Esophagus squamous epithelium (tissue), 4 donors: ENCODE results near the gene THYN1.

Experiments
- POLR2A ChIP-seq, 4 donors: fragments of 450-650 bp; IDR thresholded peaks; one replicate each; pipeline ENCODE4 v1.6.1; 2017; ENCODE audit warnings: antibody characterized with exemption in 4 of 4, mild to moderate bottlenecking in 4 of 4, moderate library complexity in 3 of 4
- TF ChIP-seq, protein P1 (sequence below), 6 experiments: fragments of 450-650 bp in 4 of 6; fragments of 200-600 bp in 2 of 6; sonication (generic) in 2 of 6; IDR thresholded peaks; one replicate each; pipeline ENCODE4 v1.5.1; 2016 to 2019; ENCODE audit warnings: antibody characterized with exemption in 6 of 6, mild to moderate bottlenecking in 4 of 6, moderate library complexity in 4 of 6

DNA sequence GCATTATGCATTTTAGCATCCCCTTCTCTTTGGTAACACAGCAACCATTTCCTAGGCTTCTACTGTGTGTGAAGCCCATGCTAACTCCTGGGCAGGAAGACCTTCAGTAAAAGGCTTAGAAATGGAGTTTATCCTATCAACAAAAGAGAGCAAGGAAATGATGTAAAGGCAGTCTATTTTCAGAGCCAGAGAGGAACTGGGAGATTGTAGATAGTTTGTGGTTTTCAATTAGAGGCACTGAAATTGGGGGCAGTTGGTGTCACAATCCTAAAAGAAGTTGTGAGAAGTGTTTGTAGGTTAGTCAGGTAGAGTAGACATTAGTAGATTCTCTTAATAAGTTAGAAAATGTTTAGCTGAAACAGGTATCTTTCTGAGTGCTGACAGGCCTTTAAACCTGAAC is 7.4 kb upstream of the THYN1 start:
- no peak for TF ChIP-seq POLR2A (IDR thresholded peaks at IDR 0.05)
- TF ChIP-seq, protein P1, sequence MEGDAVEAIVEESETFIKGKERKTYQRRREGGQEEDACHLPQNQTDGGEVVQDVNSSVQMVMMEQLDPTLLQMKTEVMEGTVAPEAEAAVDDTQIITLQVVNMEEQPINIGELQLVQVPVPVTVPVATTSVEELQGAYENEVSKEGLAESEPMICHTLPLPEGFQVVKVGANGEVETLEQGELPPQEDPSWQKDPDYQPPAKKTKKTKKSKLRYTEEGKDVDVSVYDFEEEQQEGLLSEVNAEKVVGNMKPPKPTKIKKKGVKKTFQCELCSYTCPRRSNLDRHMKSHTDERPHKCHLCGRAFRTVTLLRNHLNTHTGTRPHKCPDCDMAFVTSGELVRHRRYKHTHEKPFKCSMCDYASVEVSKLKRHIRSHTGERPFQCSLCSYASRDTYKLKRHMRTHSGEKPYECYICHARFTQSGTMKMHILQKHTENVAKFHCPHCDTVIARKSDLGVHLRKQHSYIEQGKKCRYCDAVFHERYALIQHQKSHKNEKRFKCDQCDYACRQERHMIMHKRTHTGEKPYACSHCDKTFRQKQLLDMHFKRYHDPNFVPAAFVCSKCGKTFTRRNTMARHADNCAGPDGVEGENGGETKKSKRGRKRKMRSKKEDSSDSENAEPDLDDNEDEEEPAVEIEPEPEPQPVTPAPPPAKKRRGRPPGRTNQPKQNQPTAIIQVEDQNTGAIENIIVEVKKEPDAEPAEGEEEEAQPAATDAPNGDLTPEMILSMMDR (IDR thresholded peaks at IDR 0.05), result no peak
